ENCODE data around the gene CBX4. TPM values are rescaled to one million over a fixed set of nuclear protein-coding genes. Genes with fewer than 3 reads are reported as not detected.
A peak's percentile ranks its signal among the peaks of the same experiment; 100 is the strongest.

The CBX4 gene
- polyA plus RNA-seq, 1 donor from 2014 or later, result 31.9 TPM

GRCh38 chr17:79818026-79818758, 21.0 kb downstream of the CBX4 start:
- Histone ChIP-seq H2AFZ (ENCODE audit: low read depth, low read length) (no peak overlapping the region), H3K27me3 (ENCODE audit: insufficient read depth, low read depth, low read length) (peaks cover 38% of the 10 kb centered on the region), H3K9me2 (ENCODE audit: insufficient read depth, low read length) (no peaks in the 10 kb centered on the region), H3K9me3 (ENCODE audit: low read length) (no peaks in the 10 kb centered on the region), H3K79me2 (replicated peaks; ENCODE audit: insufficient read depth, low read length) (no peaks in the 10 kb centered on the region), H3K4me2 (ENCODE audit: low read length) (no peak overlapping the region), H3K4me3 (ENCODE audit: low read length) (no peak overlapping the region), H3K27ac (ENCODE audit: low read length) (no peak overlapping the region), H4K20me1 (ENCODE audit: insufficient read depth) (no peaks in the 10 kb centered on the region), H3K9ac (ENCODE audit: low read length) (no peak overlapping the region), H3K36me3 (ENCODE audit: insufficient read depth, low read length) (no peaks in the 10 kb centered on the region), H3F3A (ENCODE audit: insufficient read depth, low read length, poor library complexity, severe bottlenecking) (no peaks in the 10 kb centered on the region)
- no peak for TF ChIP-seq POLR2AphosphoS5 (IDR thresholded peaks at IDR 0.05)
- no peak for TF ChIP-seq SMC3 (conservative IDR thresholded peaks at IDR 0.05; ENCODE audit: poor library complexity)
- no peak for TF ChIP-seq EZH2 (IDR thresholded peaks at IDR 0.05; ENCODE audit: borderline replicate concordance, insufficient read depth, low read length, poor library complexity, severe bottlenecking)
- TF ChIP-seq MXI1 (conservative IDR thresholded peaks at IDR 0.05; ENCODE audit: poor library complexity, severe bottlenecking), result no peak
- TF ChIP-seq EP300 (conservative IDR thresholded peaks at IDR 0.05; ENCODE audit: poor library complexity, severe bottlenecking), result no peak
- TF ChIP-seq REST (IDR thresholded peaks at IDR 0.05; ENCODE audit: borderline replicate concordance), result no peak
- no peak for TF ChIP-seq TAF1 (IDR thresholded peaks at IDR 0.05; ENCODE audit: low read depth)
- no peak for TF ChIP-seq RAD21 (conservative IDR thresholded peaks at IDR 0.05)
- no peak for TF ChIP-seq CTCF (IDR thresholded peaks at IDR 0.05; ENCODE audit: poor library complexity, severe bottlenecking)

GRCh38 chr17:79815836-79816461, 23.3 kb downstream of the CBX4 start:
- H3K9ac ChIP-seq (ENCODE audit: low read length), result no peak overlapping the region
- no peak overlapping the region for H3K4me2 ChIP-seq (ENCODE audit: low read length)
- H3K4me3 ChIP-seq (ENCODE audit: low read length), result no peak overlapping the region
- H3K9me3 ChIP-seq (ENCODE audit: low read length), result no peaks in the 10 kb centered on the region
- no peaks in the 10 kb centered on the region for H3K79me2 ChIP-seq (replicated peaks; ENCODE audit: insufficient read depth, low read length)
- no peaks in the 10 kb centered on the region for H4K20me1 ChIP-seq (ENCODE audit: insufficient read depth)
- H3K27ac ChIP-seq (ENCODE audit: low read length), result no peak overlapping the region
- TF ChIP-seq EZH2 (IDR thresholded peaks at IDR 0.05; ENCODE audit: borderline replicate concordance, insufficient read depth, low read length, poor library complexity, severe bottlenecking), result peak; percentile 6
- no peak for TF ChIP-seq MXI1 (conservative IDR thresholded peaks at IDR 0.05; ENCODE audit: poor library complexity, severe bottlenecking)
- TF ChIP-seq REST (IDR thresholded peaks at IDR 0.05; ENCODE audit: borderline replicate concordance), result no peak
- TF ChIP-seq SMC3 (conservative IDR thresholded peaks at IDR 0.05; ENCODE audit: poor library complexity), result no peak
- no peak for TF ChIP-seq RAD21 (conservative IDR thresholded peaks at IDR 0.05)
- peak; percentile 20 for TF ChIP-seq POLR2AphosphoS5 (IDR thresholded peaks at IDR 0.05)
- no peak for TF ChIP-seq EP300 (conservative IDR thresholded peaks at IDR 0.05; ENCODE audit: poor library complexity, severe bottlenecking)
- no peak for TF ChIP-seq TAF1 (IDR thresholded peaks at IDR 0.05; ENCODE audit: low read depth)
- TF ChIP-seq CTCF (IDR thresholded peaks at IDR 0.05; ENCODE audit: poor library complexity, severe bottlenecking), result no peak
- H2AFZ ChIP-seq (ENCODE audit: low read depth, low read length), result no peak overlapping the region
- no peaks in the 10 kb centered on the region for H3K9me2 ChIP-seq (ENCODE audit: insufficient read depth, low read length)
- no peaks in the 10 kb centered on the region for H3K36me3 ChIP-seq (ENCODE audit: insufficient read depth, low read length)
- H3K27me3 ChIP-seq (ENCODE audit: insufficient read depth, low read depth, low read length), result peaks cover 58% of the 10 kb centered on the region
- H3F3A ChIP-seq (ENCODE audit: insufficient read depth, low read length, poor library complexity, severe bottlenecking), result peaks cover 10% of the 10 kb centered on the region
